Osteoblast (primary cell): ENCODE data around the gene SLN. TPM values are rescaled to one million over a fixed set of nuclear protein-coding genes. Genes with fewer than 3 reads are reported as not detected.

ENCODE experiments used
- DNase-seq: peaks from one replicate; pipeline ENCODE4 v3.0.0; 2011; ENCODE audit warnings: low spot score, mixed read lengths; ENCODE audit not compliant: insufficient read length; ENCODE audit errors: missing footprints
- H2AFZ ChIP-seq: 2 replicates; pipeline ENCODE4 v1.6.0; 2011; ENCODE audit warnings: mild to moderate bottlenecking, low read length
- H3K27ac ChIP-seq: 2 replicates; pipeline ENCODE4 v1.5.1; 2011; ENCODE audit warnings: mild to moderate bottlenecking, low read depth, low read length, moderate library complexity
- H3K27me3 ChIP-seq: 2 replicates; pipeline ENCODE4 v1.6.0; 2012; ENCODE audit warnings: mild to moderate bottlenecking, control low read depth, inconsistent platforms, low read length, moderate library complexity; ENCODE audit not compliant: insufficient read depth
- H3K36me3 ChIP-seq: 2 replicates; pipeline ENCODE4 v1.5.1; 2011; ENCODE audit warnings: mild to moderate bottlenecking, low read length, control low read depth, moderate library complexity; ENCODE audit not compliant: insufficient read depth
- H3K4me1 ChIP-seq: 2 replicates; pipeline ENCODE4 v1.5.1; 2011; ENCODE audit warnings: mild to moderate bottlenecking, low read length, control low read depth, moderate library complexity; ENCODE audit not compliant: insufficient read depth
- H3K4me2 ChIP-seq: 2 replicates; pipeline ENCODE4 v1.6.0; 2011; ENCODE audit warnings: mild to moderate bottlenecking, low read length; ENCODE audit not compliant: insufficient read depth
- H3K4me3 ChIP-seq: fragments of 200-600 bp; sonication (generic); 3 replicates; pipeline ENCODE4 v1.5.1; 2012; ENCODE audit warnings: mild to moderate bottlenecking, low read length, inconsistent platforms; ENCODE audit not compliant: insufficient read depth
- H3K79me2 ChIP-seq: 2 replicates; pipeline ENCODE4 v1.6.0; 2012; ENCODE audit warnings: mild to moderate bottlenecking, low read length, control low read depth, inconsistent platforms; ENCODE audit not compliant: insufficient read depth
- H3K9me3 ChIP-seq: 2 replicates; pipeline ENCODE4 v1.5.1; 2011; ENCODE audit warnings: low read depth, low read length, control low read depth
- H4K20me1 ChIP-seq: 2 replicates; pipeline ENCODE4 v1.6.0; 2012; ENCODE audit warnings: mild to moderate bottlenecking, low read length, control low read depth; ENCODE audit not compliant: insufficient read depth
- CTCF ChIP-seq: IDR thresholded peaks from 2 replicates; pipeline ENCODE4 v1.5.1; 2011; ENCODE audit warnings: mild to moderate bottlenecking, low read depth, low read length, moderate library complexity; ENCODE audit errors: extremely low read depth
- total RNA-seq: library from RNA; depleted of rRNA; stranded (reverse); fragments of >200 nt; gene quantifications from 2 replicates; pipeline ENCODE4 v1.2.3, GENCODE V29; 2012

SLN gene
- total RNA-seq, 1 donor: not detected

- TF ChIP-seq CTCF: no peak
- Histone ChIP-seq H2AFZ (no peak overlapping the region), H3K27me3 (peaks cover 37% of the 10 kb centered on the region), H4K20me1 (no peaks in the 10 kb centered on the region), H3K36me3 (no peaks in the 10 kb centered on the region), H3K4me1 (no peaks in the 10 kb centered on the region), H3K27ac (no peak overlapping the region), H3K4me3 (no peak overlapping the region), H3K4me2 (no peak overlapping the region), H3K79me2 (no peaks in the 10 kb centered on the region), H3K9me3 (no peaks in the 10 kb centered on the region)
- no peak for DNase-seq
Measured at GRCh38 chr11:107719557-107720302, 7.9 kb upstream of the SLN start.

GRCh38 chr11:107719073-107719472 lies 7.2 kb upstream of the SLN start:
- no peak overlapping the region for H2AFZ ChIP-seq

GRCh38 chr11:107716884-107717532 lies 5.2 kb upstream of the SLN start:
- no peaks in the 10 kb centered on the region for H3K36me3 ChIP-seq
- H3K9me3 ChIP-seq: no peaks in the 10 kb centered on the region
- TF ChIP-seq CTCF: no peak
- peaks cover 45% of the 10 kb centered on the region for H3K27me3 ChIP-seq
- no peak overlapping the region for H2AFZ ChIP-seq
- DNase-seq: no peak
- no peak overlapping the region for H3K4me3 ChIP-seq
- H3K4me2 ChIP-seq: no peak overlapping the region
- no peaks in the 10 kb centered on the region for H4K20me1 ChIP-seq
- H3K79me2 ChIP-seq: no peaks in the 10 kb centered on the region
- H3K27ac ChIP-seq: no peak overlapping the region
- no peaks in the 10 kb centered on the region for H3K4me1 ChIP-seq

More at GRCh38 chr11:107719073-107719472, 7.2 kb upstream of the SLN start:
- no peak for TF ChIP-seq CTCF
- H3K36me3 ChIP-seq: no peaks in the 10 kb centered on the region
- H3K4me2 ChIP-seq: no peak overlapping the region
- H3K9me3 ChIP-seq: no peaks in the 10 kb centered on the region
- H3K4me1 ChIP-seq: no peaks in the 10 kb centered on the region
- H3K4me3 ChIP-seq: no peak overlapping the region
- H3K27ac ChIP-seq: no peak overlapping the region
- no peak for DNase-seq
- no peaks in the 10 kb centered on the region for H4K20me1 ChIP-seq
- peaks cover 40% of the 10 kb centered on the region for H3K27me3 ChIP-seq
- H3K79me2 ChIP-seq: no peaks in the 10 kb centered on the region

GRCh38 chr11:107713009-107713408 lies 1.2 kb upstream of the SLN start:
- H3K4me3 ChIP-seq: no peak overlapping the region
- H4K20me1 ChIP-seq: no peaks in the 10 kb centered on the region
- no peak overlapping the region for H3K4me2 ChIP-seq
- no peaks in the 10 kb centered on the region for H3K4me1 ChIP-seq
- no peaks in the 10 kb centered on the region for H3K9me3 ChIP-seq
- H3K36me3 ChIP-seq: no peaks in the 10 kb centered on the region
- no peak overlapping the region for H2AFZ ChIP-seq
- DNase-seq: no peak
- peaks cover 50% of the 10 kb centered on the region for H3K27me3 ChIP-seq
- no peaks in the 10 kb centered on the region for H3K79me2 ChIP-seq
- no peak for TF ChIP-seq CTCF
- no peak overlapping the region for H3K27ac ChIP-seq
